ENCODE measurements around the gene ACACA.

The ACACA gene

GRCh38 chr17:37284191-37284590 lies 122.4 kb downstream of the ACACA start:
- Histone ChIP-seq H3K27me3 (replicated peaks; ENCODE audit: insufficient read depth, low read length) (no peaks in the 10 kb centered on the region), H3K36me3 (replicated peaks; ENCODE audit: insufficient read depth, low read length) (no peaks in the 10 kb centered on the region), H3F3A (ENCODE audit: insufficient read depth, low read length) (no peaks in the 10 kb centered on the region), H4K20me1 (ENCODE audit: insufficient read depth, low read length) (no peaks in the 10 kb centered on the region), H3K4me1 (ENCODE audit: low read length) (no peaks in the 10 kb centered on the region), H3K9ac (ENCODE audit: low read length) (no peak overlapping the region), H3K9me3 (replicated peaks; ENCODE audit: insufficient read depth, low read length) (no peaks in the 10 kb centered on the region), H3K27ac (ENCODE audit: low read length) (no peak overlapping the region), H3K4me2 (ENCODE audit: low read depth, low read length) (no peak overlapping the region), H3K4me3 (ENCODE audit: low read length) (no peak overlapping the region), H2AFZ (ENCODE audit: low read length) (no peak overlapping the region), H3K9me2 (replicated peaks; ENCODE audit: insufficient read depth, low read length) (no peaks in the 10 kb centered on the region), H3K79me2 (ENCODE audit: low read length) (no peaks in the 10 kb centered on the region)
- no peak for DNase-seq
- TF ChIP-seq EZH2phosphoT487 (IDR thresholded peaks at IDR 0.05; ENCODE audit: low read length) = no peak
- no peak for TF ChIP-seq EZH2 (optimal IDR thresholded peaks at IDR 0.05; ENCODE audit: low read depth, low read length)
- TF ChIP-seq CTCF (IDR thresholded peaks at IDR 0.05; ENCODE audit: low read length) = no peak

GRCh38 chr17:37283414-37283961 lies 123.1 kb downstream of the ACACA start:
- no peaks in the 10 kb centered on the region for H3K79me2 ChIP-seq (ENCODE audit: low read length)
- no peaks in the 10 kb centered on the region for H3K9me3 ChIP-seq (replicated peaks; ENCODE audit: insufficient read depth, low read length)
- TF ChIP-seq EZH2phosphoT487 (IDR thresholded peaks at IDR 0.05; ENCODE audit: low read length) (no peak), CTCF (IDR thresholded peaks at IDR 0.05; ENCODE audit: low read length) (no peak), EZH2 (optimal IDR thresholded peaks at IDR 0.05; ENCODE audit: low read depth, low read length) (no peak)
- H3K27me3 ChIP-seq (replicated peaks; ENCODE audit: insufficient read depth, low read length) = no peaks in the 10 kb centered on the region
- H3F3A ChIP-seq (ENCODE audit: insufficient read depth, low read length) = no peaks in the 10 kb centered on the region
- H3K4me2 ChIP-seq (ENCODE audit: low read depth, low read length) = no peak overlapping the region
- H3K27ac ChIP-seq (ENCODE audit: low read length) = no peak overlapping the region
- no peaks in the 10 kb centered on the region for H4K20me1 ChIP-seq (ENCODE audit: insufficient read depth, low read length)
- no peak overlapping the region for H3K9ac ChIP-seq (ENCODE audit: low read length)
- no peak for DNase-seq
- H3K4me3 ChIP-seq (ENCODE audit: low read length) = no peak overlapping the region
- H3K9me2 ChIP-seq (replicated peaks; ENCODE audit: insufficient read depth, low read length) = no peaks in the 10 kb centered on the region
- H3K36me3 ChIP-seq (replicated peaks; ENCODE audit: insufficient read depth, low read length) = no peaks in the 10 kb centered on the region
- H2AFZ ChIP-seq (ENCODE audit: low read length) = no peak overlapping the region
- no peaks in the 10 kb centered on the region for H3K4me1 ChIP-seq (ENCODE audit: low read length)

GRCh38 chr17:37280841-37281240 lies 125.8 kb downstream of the ACACA start:
- H3K36me3 ChIP-seq (replicated peaks; ENCODE audit: insufficient read depth, low read length) = no peaks in the 10 kb centered on the region
- H3K9me3 ChIP-seq (replicated peaks; ENCODE audit: insufficient read depth, low read length) = no peaks in the 10 kb centered on the region

More at GRCh38 chr17:37280841-37281240, 125.8 kb downstream of the ACACA start:
- H4K20me1 ChIP-seq (ENCODE audit: insufficient read depth, low read length) = no peaks in the 10 kb centered on the region
- H3K27ac ChIP-seq (ENCODE audit: low read length) = no peak overlapping the region
- no peaks in the 10 kb centered on the region for H3K27me3 ChIP-seq (replicated peaks; ENCODE audit: insufficient read depth, low read length)
- no peak overlapping the region for H3K4me3 ChIP-seq (ENCODE audit: low read length)
- H2AFZ ChIP-seq (ENCODE audit: low read length) = no peak overlapping the region
- H3F3A ChIP-seq (ENCODE audit: insufficient read depth, low read length) = no peaks in the 10 kb centered on the region
- TF ChIP-seq EZH2phosphoT487 (IDR thresholded peaks at IDR 0.05; ENCODE audit: low read length) (no peak), CTCF (IDR thresholded peaks at IDR 0.05; ENCODE audit: low read length) (no peak), EZH2 (optimal IDR thresholded peaks at IDR 0.05; ENCODE audit: low read depth, low read length) (no peak)
- H3K9ac ChIP-seq (ENCODE audit: low read length) = no peak overlapping the region
- no peaks in the 10 kb centered on the region for H3K4me1 ChIP-seq (ENCODE audit: low read length)
- no peaks in the 10 kb centered on the region for H3K9me2 ChIP-seq (replicated peaks; ENCODE audit: insufficient read depth, low read length)
- no peaks in the 10 kb centered on the region for H3K79me2 ChIP-seq (ENCODE audit: low read length)
- no peak overlapping the region for H3K4me2 ChIP-seq (ENCODE audit: low read depth, low read length)
- DNase-seq = no peak

Data from MM.1S (cell line).